Measurements from ENCODE around the gene CRYAA.

The CRYAA gene

GRCh38 chr21:43203591-43203990 lies 34.8 kb downstream of the CRYAA start:
- DNase-seq (ENCODE audit: low spot score): no peak

GRCh38 chr21:43204638-43205037 lies 35.8 kb downstream of the CRYAA start:
- no peak for DNase-seq (ENCODE audit: low spot score)

GRCh38 chr21:43206231-43207042 lies 37.6 kb downstream of the CRYAA start:
- no peak for DNase-seq (ENCODE audit: low spot score)

GRCh38 chr21:43207043-43207315 lies 38.2 kb downstream of the CRYAA start:
- DNase-seq (ENCODE audit: low spot score): no peak

- DNase-seq (ENCODE audit: low spot score): no peak
These were observed 39.1 kb downstream of the CRYAA start for GRCh38 chr21:43207868-43208267.

- no peak for DNase-seq (ENCODE audit: low spot score)
These were observed 39.9 kb downstream of the CRYAA start for GRCh38 chr21:43208561-43209332.

- no peak for DNase-seq (ENCODE audit: low spot score)
These were observed 41.0 kb downstream of the CRYAA start for GRCh38 chr21:43209575-43210453.

GRCh38 chr21:43210454-43211071 lies 41.8 kb downstream of the CRYAA start:
- DNase-seq (ENCODE audit: low spot score): no peak

- DNase-seq (ENCODE audit: low spot score): no peak
These were observed 42.4 kb downstream of the CRYAA start for GRCh38 chr21:43211072-43211759.

- DNase-seq (ENCODE audit: low spot score): no peak
These were observed 42.9 kb downstream of the CRYAA start for GRCh38 chr21:43211760-43212115.

All from cerebellar cortex (tissue), 1 donor.